Pericardium fibroblast (primary cell): Measurements from ENCODE around the gene RPL37. TPM values are rescaled to one million over a fixed set of nuclear protein-coding genes. Genes with fewer than 3 reads are reported as not detected.

Source experiments
- total RNA-seq: library from RNA; depleted of rRNA; stranded (reverse); fragments of >200 nt; gene quantifications from 2 replicates; pipeline ENCODE4 v1.2.3, GENCODE V29; 2015

RPL37 gene
- 566 and 569 TPM in 2 replicates for total RNA-seq

DNA sequence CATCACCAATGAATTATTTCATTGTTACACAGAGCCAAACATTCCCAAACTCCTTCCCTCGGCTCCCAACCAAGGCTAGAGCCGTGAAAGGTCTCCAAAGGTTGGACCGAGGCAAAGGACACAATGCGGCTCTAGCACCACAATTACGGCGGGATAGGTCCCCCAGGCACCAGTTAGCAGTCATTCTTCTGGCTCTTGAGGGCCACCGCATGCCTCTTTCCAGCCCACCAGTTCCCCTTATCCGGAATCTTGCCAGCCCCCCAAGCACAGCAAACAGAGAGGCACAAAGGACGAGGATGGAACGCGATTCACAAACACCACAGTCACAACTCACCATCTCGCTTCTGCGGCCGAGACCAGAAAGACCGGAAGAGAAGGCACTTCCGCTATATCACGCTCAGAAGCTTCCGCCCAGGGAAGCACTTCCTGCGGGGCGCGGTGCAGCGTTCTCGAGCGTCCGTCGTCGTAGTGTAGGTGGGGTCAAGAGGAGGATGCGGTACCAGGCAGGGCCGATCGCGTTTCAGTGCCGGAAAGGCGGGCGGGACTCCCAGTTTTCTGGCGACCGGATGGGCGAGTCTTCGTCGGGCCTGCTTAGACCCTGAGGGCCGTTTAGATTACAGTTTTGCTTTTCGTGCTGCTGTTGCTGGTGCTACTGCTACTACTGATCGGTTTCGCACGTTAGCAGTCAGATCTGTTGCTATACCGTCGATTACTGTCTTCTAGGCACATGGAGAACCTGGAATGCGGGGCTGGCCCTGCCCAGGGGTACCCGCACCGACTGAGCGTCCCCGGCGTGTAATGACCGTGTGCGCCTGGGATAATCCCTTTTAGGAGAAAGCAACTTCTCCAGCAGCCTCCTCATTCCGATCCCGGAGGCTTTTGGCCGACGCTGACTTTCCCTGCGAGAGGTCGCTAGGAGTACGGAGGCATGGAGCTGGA, at the start of gene RPL37:
RPL37 (minus strand) TSS at position 374 of the 939 bp plus-strand sequence; CDS start at position 337, 37 bp downstream.

DNA sequence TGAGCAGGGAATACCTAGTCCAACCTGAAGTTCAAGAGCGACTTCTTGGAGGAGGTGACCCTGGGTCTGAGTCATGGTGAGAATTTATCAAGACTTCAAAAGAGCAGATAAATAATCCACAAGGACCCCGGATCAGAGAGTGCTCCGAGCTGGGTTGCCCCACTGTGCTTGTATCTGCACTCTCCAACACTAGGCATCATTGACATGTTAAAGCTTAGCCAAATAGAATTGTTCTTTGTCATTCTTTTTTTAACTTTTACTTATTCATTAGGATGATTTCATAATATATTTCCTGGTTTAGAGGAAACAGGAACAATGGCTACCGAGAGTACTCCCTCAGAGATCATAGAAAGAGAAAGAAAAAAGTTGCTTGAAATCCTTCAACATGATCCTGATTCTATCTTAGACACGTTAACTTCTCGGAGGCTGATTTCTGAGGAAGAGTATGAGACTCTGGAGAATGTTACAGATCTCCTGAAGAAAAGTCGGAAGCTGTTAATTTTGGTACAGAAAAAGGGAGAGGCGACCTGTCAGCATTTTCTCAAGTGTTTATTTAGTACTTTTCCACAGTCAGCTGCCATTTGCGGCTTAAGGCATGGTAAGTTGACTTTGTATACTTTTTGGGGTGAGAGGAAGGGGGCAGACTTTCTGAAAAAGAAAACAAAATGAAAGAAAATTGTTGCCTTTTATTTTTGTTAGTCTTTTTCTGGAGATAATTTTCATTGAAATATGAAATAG, 6.2 kb upstream of the RPL37 start, which contains the start of gene CARD6:
CARD6 (plus strand) TSS at position 300 of the 738 bp plus-strand sequence; CDS start at position 316, 16 bp downstream.

DNA sequence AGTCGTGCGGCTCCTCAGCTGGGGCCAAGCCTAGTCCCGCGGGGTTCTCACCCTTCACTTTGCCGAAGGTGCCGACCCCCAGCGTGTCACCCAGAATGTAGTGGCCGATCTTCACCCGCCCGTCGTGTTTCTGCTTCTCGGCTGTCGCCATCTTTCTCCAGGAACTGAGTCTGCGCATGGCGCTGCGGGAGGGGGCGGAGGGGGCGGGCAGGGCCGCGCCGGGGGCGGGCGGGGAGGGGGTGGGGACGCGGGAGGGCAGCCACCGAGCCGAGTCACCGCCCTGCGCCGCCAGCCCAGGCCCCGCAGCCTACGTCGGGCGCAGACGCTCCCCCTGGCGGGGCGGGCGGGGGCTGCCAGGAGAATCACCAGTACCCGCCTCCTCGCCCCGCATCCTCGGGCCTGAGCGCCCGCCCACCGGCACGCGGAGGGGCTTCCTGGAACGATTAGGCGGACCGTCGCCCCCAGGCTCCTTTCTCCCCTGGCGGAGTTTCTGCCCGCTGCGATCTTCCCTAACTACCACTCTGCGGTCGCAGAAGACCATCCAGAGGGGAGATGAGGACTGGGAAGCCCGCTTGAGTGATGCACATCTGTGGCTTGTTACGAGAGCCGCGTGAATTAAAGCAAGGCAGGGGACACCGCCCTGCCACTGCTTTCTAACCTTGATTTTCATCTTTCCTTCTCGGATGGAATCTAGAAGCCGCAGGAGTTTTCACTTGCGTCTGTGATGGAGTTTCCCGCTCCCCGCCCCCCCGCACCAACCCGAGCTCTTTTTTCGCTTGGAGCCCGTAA, 36.8 kb downstream of the RPL37 start, which contains the start of gene PRKAA1:
PRKAA1 (minus strand) TSS at position 363 of the 789 bp plus-strand sequence; CDS start at position 178, 185 bp downstream.

Other genes starting within 250 kb of the RPL37 start
- 7.7 and 11.1 TPM in 2 replicates for gene PTGER4, start 155.3 kb downstream of the RPL37 start, total RNA-seq
- gene TTC33, start 79.3 kb downstream of the RPL37 start, total RNA-seq: 6.1 and 7.4 TPM in 2 replicates
- gene PRKAA1, start 36.8 kb downstream of the RPL37 start, total RNA-seq: 52.7 and 64.0 TPM in 2 replicates
- gene CARD6, start 6.1 kb upstream of the RPL37 start, total RNA-seq: 8.6 and 11.4 TPM in 2 replicates
- 996 and 3,547 TPM in 2 replicates for gene C7, start 74.3 kb upstream of the RPL37 start, total RNA-seq
- not detected in 2 replicates for gene MROH2B, start 236.1 kb upstream of the RPL37 start, total RNA-seq